Calu3 (cell line): ENCODE results near the gene LANCL2. TPM values are rescaled to one million over a fixed set of nuclear protein-coding genes. Genes with fewer than 3 reads are reported as not detected.

ENCODE experiments used
- BruUV-seq: library from RNA; stranded (reverse); fragments of 400-500 nt; replicated peaks from 2 replicates; lab custom pipeline; 2021; lab: Mats Ljungman, UMichigan
- CTCF ChIA-PET: fragments of 300-600 bp; sonication (Branson Sonifier 250); formaldehyde crosslinking; loops from one replicate; lab custom pipeline; 2022; ENCODE audit warnings: antibody characterized with exemption; lab: Charles Lee
- DNase-seq: peaks from one replicate; pipeline ENCODE4 v3.0.0; 2022
- H3K27ac Mint-ChIP-seq: one replicate; pipeline ENCODE4 v1.8.0; 2022; ENCODE audit warnings: mixed read lengths; ENCODE audit not compliant: unreplicated experiment
- H3K27me3 Mint-ChIP-seq: one replicate; pipeline ENCODE4 v1.8.0; 2022; ENCODE audit warnings: mixed read lengths; ENCODE audit not compliant: unreplicated experiment
- H3K36me3 Mint-ChIP-seq: one replicate; pipeline ENCODE4 v1.8.0; 2022; ENCODE audit warnings: mild to moderate bottlenecking, moderate library complexity, mixed read lengths; ENCODE audit not compliant: insufficient read depth, unreplicated experiment
- H3K4me1 Mint-ChIP-seq: one replicate; pipeline ENCODE4 v1.8.0; 2022; ENCODE audit warnings: mild to moderate bottlenecking, low read depth, mixed read lengths; ENCODE audit not compliant: unreplicated experiment
- H3K4me3 Mint-ChIP-seq: one replicate; pipeline ENCODE4 v1.8.0; 2022; ENCODE audit warnings: mild to moderate bottlenecking, low read depth, moderate library complexity, mixed read lengths; ENCODE audit not compliant: unreplicated experiment
- H3K9me3 Mint-ChIP-seq: one replicate; pipeline ENCODE4 v1.8.0; 2022; ENCODE audit warnings: low read depth, mixed read lengths; ENCODE audit not compliant: unreplicated experiment
- CTCF ChIP-seq: fragments of 200-600 bp; IDR thresholded peaks from one replicate; pipeline ENCODE4 v1.8.0; 2022; ENCODE audit warnings: antibody characterized with exemption; ENCODE audit not compliant: unreplicated experiment
- intact Hi-C: fragments of 100-400 bp; cut with micrococcal nuclease; formaldehyde crosslinking; loops from one replicate; pipeline ENCODE4 v1.10.0; 2022; ENCODE audit not compliant: unreplicated experiment
- total RNA-seq: library from RNA; stranded (reverse); gene quantifications from 2 replicates; pipeline ENCODE4 v1.2.3, GENCODE V29; 2022

Gene LANCL2
- total RNA-seq, 1 experiment from 2014 or later, result 15.7 TPM

GRCh38 chr7:55435466-55435865 is 70.3 kb downstream of the LANCL2 start:
- no peaks in the 10 kb centered on the region for H3K27me3 Mint-ChIP-seq
- intact Hi-C loops, result no loop called here
- BruUV-seq, result no TSS peak
- H3K36me3 Mint-ChIP-seq, result no peaks in the 10 kb centered on the region
- H3K27ac Mint-ChIP-seq, result no peak overlapping the region
- no peaks in the 10 kb centered on the region for H3K4me1 Mint-ChIP-seq
- CTCF ChIA-PET, result interaction anchor here (0.8 kb wide), 1 partner anchor 9 kb away, joined by 3 read pairs; no protein-coding TSS in a partner anchor
- TF ChIP-seq CTCF, result no peak
- no peak overlapping the region for H3K4me3 Mint-ChIP-seq
- H3K9me3 Mint-ChIP-seq, result no peaks in the 10 kb centered on the region
- no peak for DNase-seq

- intact Hi-C loops, result no loop called here
- no peaks in the 10 kb centered on the region for H3K27me3 Mint-ChIP-seq
- no peaks in the 10 kb centered on the region for H3K9me3 Mint-ChIP-seq
- H3K4me1 Mint-ChIP-seq, result no peaks in the 10 kb centered on the region
- DNase-seq, result no peak
- no peaks in the 10 kb centered on the region for H3K36me3 Mint-ChIP-seq
- BruUV-seq, result no TSS peak
- H3K4me3 Mint-ChIP-seq, result no peak overlapping the region
- no peak for TF ChIP-seq CTCF
- CTCF ChIA-PET, result no interaction called here
- no peak overlapping the region for H3K27ac Mint-ChIP-seq
Observed at GRCh38 chr7:55436457-55436856, 71.3 kb downstream of the LANCL2 start.

- no TSS peak for BruUV-seq
- Mint-ChIP-seq H3K4me3 (no peak overlapping the region), H3K27me3 (no peaks in the 10 kb centered on the region), H3K27ac (no peak overlapping the region), H3K9me3 (no peaks in the 10 kb centered on the region), H3K36me3 (no peaks in the 10 kb centered on the region), H3K4me1 (no peaks in the 10 kb centered on the region)
- CTCF ChIA-PET, result no interaction called here
- intact Hi-C loops, result no loop called here
- TF ChIP-seq CTCF, result no peak
- DNase-seq, result no peak
Observed at GRCh38 chr7:55437375-55437774, 72.2 kb downstream of the LANCL2 start.

- Mint-ChIP-seq H3K9me3 (no peaks in the 10 kb centered on the region), H3K27me3 (no peaks in the 10 kb centered on the region), H3K36me3 (no peaks in the 10 kb centered on the region), H3K4me3 (no peak overlapping the region), H3K4me1 (no peaks in the 10 kb centered on the region), H3K27ac (no peak overlapping the region)
- intact Hi-C loops, result no loop called here
- no peak for DNase-seq
- BruUV-seq, result no TSS peak
- CTCF ChIA-PET, result no interaction called here
- no peak for TF ChIP-seq CTCF
Observed at GRCh38 chr7:55438085-55438756, 73.1 kb downstream of the LANCL2 start.
